Measurements from ENCODE around the gene OSBPL1A. TPM values are rescaled to one million over a fixed set of nuclear protein-coding genes. Genes with fewer than 3 reads are reported as not detected.

Gene OSBPL1A
- total RNA-seq, 4 donors from 2014 or later: 31.0 to 42.2 (median 32.4) TPM

- Histone ChIP-seq H3K27me3 (peaks cover 24% of the 10 kb centered on the region), H3K27ac (no peak overlapping the region), H3K36me3 (no peaks in the 10 kb centered on the region), H3K4me1 (no peaks in the 10 kb centered on the region), H3K4me3 (no peak overlapping the region), H3K9me3 (no peaks in the 10 kb centered on the region)
- no peak for DNase-seq (ENCODE audit: low spot score in 2 of 2)
- WGBS: 73% methylated on average over 2 of the region's 2 CpGs
- TF ChIP-seq POLR2AphosphoS5 (IDR thresholded peaks at IDR 0.05): no peak
- TF ChIP-seq EP300 (IDR thresholded peaks at IDR 0.05): no peak
- no peak for TF ChIP-seq POLR2A (IDR thresholded peaks at IDR 0.05)
- TF ChIP-seq CTCF (IDR thresholded peaks at IDR 0.05): peak in 1 of 2 donors; percentile 26
Measured at GRCh38 chr18:24413148-24413547, 15.5 kb upstream of the OSBPL1A start.

GRCh38 chr18:24408496-24408895, 10.9 kb upstream of the OSBPL1A start:
- 91% methylated on average over 2 of the region's 2 CpGs for WGBS
- H3K4me3 ChIP-seq: no peak overlapping the region
- no peak overlapping the region for H3K27ac ChIP-seq
- TF ChIP-seq POLR2AphosphoS5 (IDR thresholded peaks at IDR 0.05) (no peak), CTCF (IDR thresholded peaks at IDR 0.05) (no peak), EP300 (IDR thresholded peaks at IDR 0.05) (no peak), POLR2A (IDR thresholded peaks at IDR 0.05) (no peak)
- H3K4me1 ChIP-seq: no peaks in the 10 kb centered on the region
- peaks cover 20% of the 10 kb centered on the region for H3K27me3 ChIP-seq
- DNase-seq (ENCODE audit: low spot score in 2 of 2): no peak
- no peaks in the 10 kb centered on the region for H3K9me3 ChIP-seq
- H3K36me3 ChIP-seq: no peaks in the 10 kb centered on the region

- 90% methylated on average over 3 of the region's 3 CpGs for WGBS
- Histone ChIP-seq H3K4me3 (no peak overlapping the region), H3K9me3 (no peaks in the 10 kb centered on the region), H3K27me3 (peaks cover 16% of the 10 kb centered on the region), H3K36me3 (no peaks in the 10 kb centered on the region), H3K4me1 (no peaks in the 10 kb centered on the region), H3K27ac (no peak overlapping the region)
- no peak for DNase-seq (ENCODE audit: low spot score in 2 of 2)
- TF ChIP-seq EP300 (IDR thresholded peaks at IDR 0.05) (no peak), POLR2A (IDR thresholded peaks at IDR 0.05) (no peak), CTCF (IDR thresholded peaks at IDR 0.05) (no peak), POLR2AphosphoS5 (IDR thresholded peaks at IDR 0.05) (no peak)
Measured at GRCh38 chr18:24404591-24404990, 7.0 kb upstream of the OSBPL1A start.

GRCh38 chr18:24403076-24403475, 5.5 kb upstream of the OSBPL1A start:
- Histone ChIP-seq H3K27me3 (peaks cover 7% of the 10 kb centered on the region), H3K27ac (no peak overlapping the region), H3K36me3 (no peaks in the 10 kb centered on the region), H3K9me3 (no peaks in the 10 kb centered on the region), H3K4me1 (peaks cover 11% of the 10 kb centered on the region), H3K4me3 (no peak overlapping the region)
- DNase-seq (ENCODE audit: low spot score in 2 of 2): no peak
- TF ChIP-seq POLR2A (IDR thresholded peaks at IDR 0.05) (no peak), POLR2AphosphoS5 (IDR thresholded peaks at IDR 0.05) (no peak), EP300 (IDR thresholded peaks at IDR 0.05) (no peak), CTCF (IDR thresholded peaks at IDR 0.05) (no peak)
- WGBS: 88% methylated on average over 5 of the region's 5 CpGs

GRCh38 chr18:24402209-24402785, 4.7 kb upstream of the OSBPL1A start:
- no peak for DNase-seq (ENCODE audit: low spot score in 2 of 2)
- H3K4me1 ChIP-seq: peaks cover 13% of the 10 kb centered on the region
- 81% methylated on average over 6 of the region's 6 CpGs for WGBS
- H3K4me3 ChIP-seq: no peak overlapping the region
- no peak overlapping the region for H3K27ac ChIP-seq
- no peaks in the 10 kb centered on the region for H3K9me3 ChIP-seq
- TF ChIP-seq POLR2AphosphoS5 (IDR thresholded peaks at IDR 0.05) (no peak), CTCF (IDR thresholded peaks at IDR 0.05) (no peak), POLR2A (IDR thresholded peaks at IDR 0.05) (no peak), EP300 (IDR thresholded peaks at IDR 0.05) (no peak)
- no peaks in the 10 kb centered on the region for H3K36me3 ChIP-seq
- H3K27me3 ChIP-seq: peaks cover 5% of the 10 kb centered on the region

All from suprapubic skin (tissue), 4 donors.